Endothelial cell of umbilical vein (primary cell): ENCODE measurements around the gene UBTD1. TPM values are rescaled to one million over a fixed set of nuclear protein-coding genes. Genes with fewer than 3 reads are reported as not detected.

ENCODE experiments used
- BruUV-seq: library from RNA; stranded (reverse); fragments of 400-500 nt; replicated peaks from 2 replicates; lab custom pipeline; 2021; lab: Mats Ljungman, UMichigan
- CTCF ChIA-PET: fragments of 300-600, 350-600 bp; sonication (Branson Sonifier 250); formaldehyde crosslinking; loops from one replicate; lab custom pipeline; 2021; ENCODE audit warnings: antibody characterized with exemption, inconsistent platforms; lab: Charles Lee
- POLR2A ChIA-PET: fragments of 300-600, 350-600 bp; sonication (Branson Sonifier 250); formaldehyde crosslinking; loops from one replicate; lab custom pipeline; 2021; ENCODE audit warnings: antibody characterized with exemption, inconsistent platforms; lab: Charles Lee
- DNase-seq: peaks from one replicate; pipeline ENCODE4 v3.0.0-alpha.2; 2011; ENCODE audit warnings: low read depth, low spot score
- FAIRE-seq: peaks from 2 replicates; lab custom pipeline; 2011; peaks lifted over from hg19 to GRCh38; lab: Jason Lieb, UNC
- H2AFZ ChIP-seq: 2 replicates; pipeline ENCODE4 v1.6.0; 2012; ENCODE audit warnings: low read depth, low read length, control low read depth, inconsistent platforms
- H3K27ac ChIP-seq: 2 replicates; pipeline ENCODE4 v1.5.1; 2011; ENCODE audit warnings: low read depth, mild to moderate bottlenecking, control low read depth, low read length, moderate library complexity; ENCODE audit not compliant: insufficient read depth
- H3K27me3 ChIP-seq, 2 experiments: 2 replicates each; pipeline versions ENCODE4 v1.6.0 to v1.6.1; 2011; ENCODE audit warnings: low read length in 2 of 2, mixed read lengths in 1 of 2; ENCODE audit not compliant: control insufficient read depth in 2 of 2, insufficient read depth in 2 of 2
- H3K36me3 ChIP-seq, 2 experiments: 2 replicates in 1 of 2; 3 replicates in 1 of 2; pipeline ENCODE4 v1.5.1; 2011; ENCODE audit warnings: low read length in 2 of 2, mild to moderate bottlenecking in 1 of 2, moderate library complexity in 1 of 2; ENCODE audit not compliant: control insufficient read depth in 2 of 2, insufficient read depth in 2 of 2; ENCODE audit errors: extremely low read depth in 1 of 2
- H3K4me1 ChIP-seq: 3 replicates; pipeline ENCODE4 v1.5.1; 2011; ENCODE audit warnings: mild to moderate bottlenecking, low read length; ENCODE audit not compliant: control insufficient read depth, insufficient read depth; ENCODE audit errors: extremely low read depth
- H3K4me2 ChIP-seq: 2 replicates; pipeline ENCODE4 v1.6.1; 2011; ENCODE audit warnings: low read length, control low read depth, mixed read lengths; ENCODE audit not compliant: insufficient read depth
- H3K4me3 ChIP-seq, 3 experiments: fragments of 200-600 bp in 1 of 3; sonication (generic), shearing (Covaris generic) in 1 of 3; replicated peaks in 1 of 3; 2 replicates each; pipeline ENCODE4 v1.5.1; 2011 to 2016; ENCODE audit warnings: control low read depth in 3 of 3, low read length in 3 of 3, mild to moderate bottlenecking in 2 of 3, inconsistent platforms in 1 of 3, low read depth in 1 of 3, moderate library complexity in 1 of 3; ENCODE audit not compliant: insufficient read depth in 1 of 3
- H3K79me2 ChIP-seq: 2 replicates; pipeline ENCODE4 v1.6.0; 2012; ENCODE audit warnings: low read length, inconsistent platforms; ENCODE audit not compliant: control insufficient read depth, insufficient read depth
- H3K9ac ChIP-seq: replicated peaks from 2 replicates; pipeline ENCODE3; 2011; ENCODE audit warnings: low read length, control low read depth; ENCODE audit not compliant: insufficient read depth; ENCODE audit errors: extremely low read depth
- H3K9me1 ChIP-seq: replicated peaks from 3 replicates; pipeline ENCODE4 v1.6.0; 2011; ENCODE audit warnings: mild to moderate bottlenecking, low read length; ENCODE audit not compliant: control insufficient read depth, insufficient read depth; ENCODE audit errors: extremely low read depth
- H3K9me3 ChIP-seq: replicated peaks from 2 replicates; pipeline ENCODE4 v1.5.1; 2012; ENCODE audit warnings: low read length, inconsistent platforms; ENCODE audit not compliant: control insufficient read depth, insufficient read depth
- H4K20me1 ChIP-seq: replicated peaks from 2 replicates; pipeline ENCODE3; 2011; ENCODE audit warnings: mild to moderate bottlenecking, low read length; ENCODE audit not compliant: control insufficient read depth, insufficient read depth; ENCODE audit errors: extremely low read depth
- EZH2 ChIP-seq: IDR thresholded peaks from 2 replicates; pipeline ENCODE4 v1.6.1; 2012; ENCODE audit warnings: borderline replicate concordance, low read depth, mild to moderate bottlenecking, moderate library complexity, low read length, inconsistent platforms; ENCODE audit not compliant: severe bottlenecking
- FOS ChIP-seq: IDR thresholded peaks from 2 replicates; pipeline ENCODE4 v1.6.1; 2011; ENCODE audit warnings: mild to moderate bottlenecking, low read length, moderate library complexity, borderline replicate concordance; ENCODE audit not compliant: insufficient read depth
- GATA2 ChIP-seq: IDR thresholded peaks from 2 replicates; pipeline ENCODE4 v1.7.0; 2011; ENCODE audit warnings: low read depth, mild to moderate bottlenecking, moderate library complexity, mixed read lengths, low read length; ENCODE audit not compliant: insufficient read length, insufficient read depth
- JUN ChIP-seq: IDR thresholded peaks from 2 replicates; pipeline ENCODE4 v1.6.1; 2011; ENCODE audit warnings: borderline replicate concordance, low read depth; ENCODE audit not compliant: insufficient read length, insufficient read depth
- POLR2A ChIP-seq: IDR thresholded peaks from 2 replicates; pipeline ENCODE4 v1.6.1; 2012; ENCODE audit warnings: low read depth, mild to moderate bottlenecking, control low read depth, low read length
- POLR2AphosphoS5 ChIP-seq: IDR thresholded peaks from 2 replicates; pipeline ENCODE4 v1.6.1; 2012; ENCODE audit warnings: low read depth, mild to moderate bottlenecking, control low read depth, low read length, moderate library complexity; ENCODE audit not compliant: insufficient read depth
- dilution Hi-C: fragments of 300-500 bp; cut with MboI; formaldehyde crosslinking; loops from one replicate; pipeline ENCODE4 v1.15.0; 2019; ENCODE audit warnings: low sequenced_read_pairs; ENCODE audit not compliant: extremely low pct_ligation_motif_present
- intact Hi-C: fragments of 100-400 bp; cut with micrococcal nuclease; formaldehyde crosslinking; loops from one replicate; pipeline ENCODE4 v1.10.0; 2022
- polyA plus RNA-seq, 4 experiments: library from polyadenylated mRNA; depleted of rRNA in 3 of 4; stranded (reverse) in 3 of 4; unstranded in 1 of 4; fragments of >200 nt; gene quantifications; 2 replicates each; pipeline versions ENCODE4 v1.2.1 to v1.2.3, GENCODE V29; 2011 to 2012; ENCODE audit warnings: missing spikeins in 1 of 4
- total RNA-seq: library from RNA; stranded (reverse); gene quantifications from 2 replicates; pipeline ENCODE4 v1.2.3, GENCODE V29; 2021
- TF ChIP-seq, protein P1 (sequence below): IDR thresholded peaks from 2 replicates; pipeline ENCODE4 v1.6.1; 2011; ENCODE audit not compliant: insufficient read depth, insufficient read length

Gene UBTD1
- total and polyA plus RNA-seq, 2 donors (not counting 3 experiments of a cell fraction or from before 2014, with no cell fraction given): 42.6 to 63.7 TPM

DNA sequence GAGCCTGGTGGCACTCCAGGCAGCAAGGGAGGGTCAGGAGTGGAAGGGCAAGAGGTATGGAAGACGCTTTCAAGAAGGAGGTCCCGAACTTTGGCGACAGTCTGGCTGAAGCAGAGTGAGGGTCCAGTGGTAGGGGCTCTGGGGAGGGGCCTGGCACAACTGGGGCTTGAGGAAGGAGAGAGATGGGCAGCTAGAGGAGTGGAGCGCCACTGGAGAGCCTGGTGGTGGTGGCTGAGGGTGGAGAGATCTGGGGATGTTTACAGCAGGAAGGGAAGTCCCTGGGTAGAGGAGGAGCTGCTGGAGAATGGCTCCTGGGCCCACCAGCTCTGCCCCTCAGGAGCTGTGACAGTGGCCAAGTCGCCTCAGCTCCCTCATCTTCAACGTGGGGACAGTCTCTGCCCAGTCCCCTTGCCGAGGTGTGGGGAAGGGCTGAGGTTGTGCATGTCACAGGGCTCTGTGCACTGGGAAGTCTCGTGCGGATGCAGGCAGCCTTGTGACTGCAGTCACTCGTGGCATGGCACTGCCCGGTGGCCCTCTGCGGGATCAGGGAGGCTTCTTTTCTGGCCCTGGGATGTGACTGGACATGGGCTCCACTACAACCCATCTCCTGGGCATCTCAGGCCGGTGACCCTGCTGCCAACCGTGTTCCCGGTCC, 18.5 kb downstream of the UBTD1 start:
- Histone ChIP-seq H4K20me1 (no peaks in the 10 kb centered on the region), H3K27me3 (no peaks in the 10 kb centered on the region), H2AFZ (no peak overlapping the region), H3K4me2 (peak overlapping the region; percentile 26), H3K27ac (peak overlapping the region; percentile 56), H3K9ac (no peak overlapping the region), H3K9me1 (no peaks in the 10 kb centered on the region), H3K79me2 (peaks cover 9% of the 10 kb centered on the region), H3K4me3 (no peak overlapping the region), H3K9me3 (no peaks in the 10 kb centered on the region), H3K36me3 (no peaks in the 10 kb centered on the region), H3K4me1 (peaks cover 28% of the 10 kb centered on the region)
- intact Hi-C loops (no loop called here), dilution Hi-C loops (no loop called here)
- DNase-seq (no peak), FAIRE-seq (no peak)
- POLR2A ChIA-PET: no interaction called here
- TF ChIP-seq POLR2A (no peak), POLR2AphosphoS5 (no peak), JUN (no peak), GATA2 (no peak), EZH2 (no peak), FOS (no peak)
- TF ChIP-seq, protein P1, sequence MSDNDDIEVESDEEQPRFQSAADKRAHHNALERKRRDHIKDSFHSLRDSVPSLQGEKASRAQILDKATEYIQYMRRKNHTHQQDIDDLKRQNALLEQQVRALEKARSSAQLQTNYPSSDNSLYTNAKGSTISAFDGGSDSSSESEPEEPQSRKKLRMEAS: no peak
- CTCF ChIA-PET: interaction anchor here (1.2 to 2.9 kb wide), 5 partner anchors 9 to 55 kb away, joined by 3 to 28 read pairs (median 4); partner anchors contain the start of gene ANKRD2
- BruUV-seq: no TSS peak
